ENCODE data around the gene ABCF1.
"Not testable (repeated sequence)": the region's sequence is repeated elsewhere in the genome, so short reads cannot be mapped to it uniquely, and the experiment has no call there.

Gene ABCF1

GRCh38 chr6:30572148-30572547 lies 906 bp downstream of the ABCF1 start:
- Mint-ChIP-seq H3K27ac (peak overlapping the region; percentile 99), H3K27me3 (ENCODE audit: low read depth) (no peaks in the 10 kb centered on the region), H3K4me3 (peak overlapping the region; percentile 99), H3K4me1 (ENCODE audit: low read depth) (peaks cover 56% of the 10 kb centered on the region), H3K9me3 (no peaks in the 10 kb centered on the region), H3K36me3 (ENCODE audit: low read depth) (peaks cover 22% of the 10 kb centered on the region)

GRCh38 chr6:30573113-30573512 lies 1.9 kb downstream of the ABCF1 start:
- Mint-ChIP-seq H3K27ac (peak overlapping the region; percentile 10), H3K4me1 (ENCODE audit: low read depth) (peaks cover 57% of the 10 kb centered on the region), H3K9me3 (no peaks in the 10 kb centered on the region), H3K36me3 (ENCODE audit: low read depth) (peaks cover 32% of the 10 kb centered on the region), H3K4me3 (peak overlapping the region; percentile 53), H3K27me3 (ENCODE audit: low read depth) (no peaks in the 10 kb centered on the region)

DNA sequence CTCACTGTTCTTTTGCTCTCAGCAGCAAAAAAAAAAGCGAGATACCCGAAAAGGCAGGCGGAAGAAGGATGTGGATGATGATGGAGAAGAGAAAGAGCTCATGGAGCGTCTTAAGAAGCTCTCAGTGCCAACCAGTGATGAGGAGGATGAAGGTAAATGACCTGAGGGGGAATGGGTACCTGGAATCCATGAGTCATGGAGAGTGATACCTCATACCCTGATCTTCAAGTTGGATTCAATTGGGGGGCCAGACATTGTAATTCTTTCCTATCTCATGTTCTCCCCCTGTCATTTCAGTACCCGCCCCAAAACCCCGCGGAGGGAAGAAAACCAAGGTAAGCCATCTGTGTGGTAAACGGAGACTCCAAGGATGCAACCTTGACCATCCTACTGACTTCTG lies 6.8 kb downstream of the ABCF1 start:
- no peaks in the 10 kb centered on the region for H3K9me3 Mint-ChIP-seq
- H3K4me1 Mint-ChIP-seq (ENCODE audit: low read depth), result peaks cover 25% of the 10 kb centered on the region
- no peak overlapping the region for H3K27ac Mint-ChIP-seq
- H3K4me3 Mint-ChIP-seq, result no peak overlapping the region
- peaks cover 54% of the 10 kb centered on the region for H3K36me3 Mint-ChIP-seq (ENCODE audit: low read depth)
- no peaks in the 10 kb centered on the region for H3K27me3 Mint-ChIP-seq (ENCODE audit: low read depth)

GRCh38 chr6:30583921-30584320 lies 12.7 kb downstream of the ABCF1 start:
- Mint-ChIP-seq H3K4me3 (no peak overlapping the region), H3K27me3 (ENCODE audit: low read depth) (no peaks in the 10 kb centered on the region), H3K27ac (no peak overlapping the region), H3K9me3 (no peaks in the 10 kb centered on the region), H3K36me3 (ENCODE audit: low read depth) (peaks cover 67% of the 10 kb centered on the region), H3K4me1 (ENCODE audit: low read depth) (no peaks in the 10 kb centered on the region)

GRCh38 chr6:30589754-30590358 lies 18.6 kb downstream of the ABCF1 start:
- Mint-ChIP-seq H3K9me3 (no peaks in the 10 kb centered on the region), H3K27ac (no peak overlapping the region), H3K4me1 (ENCODE audit: low read depth) (peaks cover 3% of the 10 kb centered on the region), H3K27me3 (ENCODE audit: low read depth) (no peaks in the 10 kb centered on the region), H3K36me3 (ENCODE audit: low read depth) (peaks cover 59% of the 10 kb centered on the region), H3K4me3 (no peak overlapping the region)

- peaks cover 55% of the 10 kb centered on the region for H3K36me3 Mint-ChIP-seq (ENCODE audit: low read depth)
These were observed 19.3 kb downstream of the ABCF1 start for GRCh38 chr6:30590509-30590908.

DNA sequence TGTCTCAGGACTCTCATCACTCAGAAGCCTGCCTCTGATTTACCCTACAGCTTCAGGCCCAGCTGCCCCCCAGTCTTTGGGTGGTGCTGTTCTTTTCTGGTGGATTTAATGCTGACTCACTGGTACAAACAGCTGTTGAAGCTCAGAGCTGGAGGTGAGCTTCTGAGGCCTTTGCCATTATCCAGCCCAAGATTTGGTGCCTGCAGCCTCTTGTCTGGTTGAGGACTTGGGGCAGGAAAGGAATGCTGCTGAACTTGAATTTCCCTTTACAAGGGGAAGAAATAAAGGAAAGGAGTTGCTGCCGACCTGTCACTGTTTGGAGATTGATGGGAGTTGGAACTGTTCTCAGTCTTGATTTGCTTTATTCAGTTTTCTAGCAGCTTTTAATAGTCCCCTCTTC lies 19.8 kb downstream of the ABCF1 start:
- Mint-ChIP-seq H3K27me3 (ENCODE audit: low read depth) (no peaks in the 10 kb centered on the region), H3K4me3 (no peak overlapping the region), H3K9me3 (no peaks in the 10 kb centered on the region), H3K4me1 (ENCODE audit: low read depth) (peaks cover 3% of the 10 kb centered on the region), H3K36me3 (ENCODE audit: low read depth) (peaks cover 53% of the 10 kb centered on the region), H3K27ac (no peak overlapping the region)

More at GRCh38 chr6:30590509-30590908, 19.3 kb downstream of the ABCF1 start:
- Mint-ChIP-seq H3K9me3 (no peaks in the 10 kb centered on the region), H3K27me3 (ENCODE audit: low read depth) (no peaks in the 10 kb centered on the region), H3K27ac (no peak overlapping the region), H3K4me3 (no peak overlapping the region), H3K4me1 (ENCODE audit: low read depth) (peaks cover 3% of the 10 kb centered on the region)

DNA sequence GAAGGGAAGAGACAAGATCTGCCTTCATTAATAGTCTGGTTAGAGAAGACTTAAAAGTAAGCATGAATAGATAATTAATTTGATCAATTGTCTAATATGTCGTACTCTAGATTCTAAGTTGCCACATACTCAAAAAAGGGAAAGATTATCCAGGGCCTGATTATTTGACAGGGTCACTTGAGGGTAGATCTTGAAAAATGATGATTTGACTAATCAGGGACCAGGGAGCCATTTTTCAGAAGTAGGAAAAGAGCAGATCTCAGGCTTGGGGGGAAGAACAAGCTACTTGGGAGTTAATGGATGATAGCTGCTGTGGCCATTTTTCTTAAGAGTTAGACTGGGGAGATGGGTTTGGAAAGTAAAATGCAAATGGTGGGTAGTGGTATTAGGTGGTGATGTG lies 21.0 kb downstream of the ABCF1 start:
- H3K27ac Mint-ChIP-seq, result no peak overlapping the region
- H3K9me3 Mint-ChIP-seq, result no peaks in the 10 kb centered on the region
- H3K4me3 Mint-ChIP-seq, result no peak overlapping the region
- H3K4me1 Mint-ChIP-seq (ENCODE audit: low read depth), result peaks cover 4% of the 10 kb centered on the region
- H3K36me3 Mint-ChIP-seq (ENCODE audit: low read depth), result peaks cover 47% of the 10 kb centered on the region
- no peaks in the 10 kb centered on the region for H3K27me3 Mint-ChIP-seq (ENCODE audit: low read depth)

GRCh38 chr6:30597315-30598144 lies 26.3 kb downstream of the ABCF1 start:
- H3K27me3 Mint-ChIP-seq (ENCODE audit: low read depth); H3K4me1 Mint-ChIP-seq (ENCODE audit: low read depth); H3K4me3 Mint-ChIP-seq; H3K9me3 Mint-ChIP-seq: not testable (repeated sequence)
- Mint-ChIP-seq H3K36me3 (ENCODE audit: low read depth) (peaks cover 31% of the 10 kb centered on the region), H3K27ac (peak overlapping the region; percentile 32)

GRCh38 chr6:30598912-30599624 lies 27.8 kb downstream of the ABCF1 start:
- H3K4me1 Mint-ChIP-seq (ENCODE audit: low read depth), result peaks cover 7% of the 10 kb centered on the region
- H3K27me3 Mint-ChIP-seq (ENCODE audit: low read depth), result no peaks in the 10 kb centered on the region
- H3K36me3 Mint-ChIP-seq (ENCODE audit: low read depth), result peaks cover 41% of the 10 kb centered on the region
- no peaks in the 10 kb centered on the region for H3K9me3 Mint-ChIP-seq
- no peak overlapping the region for H3K4me3 Mint-ChIP-seq
- no peak overlapping the region for H3K27ac Mint-ChIP-seq

DNA sequence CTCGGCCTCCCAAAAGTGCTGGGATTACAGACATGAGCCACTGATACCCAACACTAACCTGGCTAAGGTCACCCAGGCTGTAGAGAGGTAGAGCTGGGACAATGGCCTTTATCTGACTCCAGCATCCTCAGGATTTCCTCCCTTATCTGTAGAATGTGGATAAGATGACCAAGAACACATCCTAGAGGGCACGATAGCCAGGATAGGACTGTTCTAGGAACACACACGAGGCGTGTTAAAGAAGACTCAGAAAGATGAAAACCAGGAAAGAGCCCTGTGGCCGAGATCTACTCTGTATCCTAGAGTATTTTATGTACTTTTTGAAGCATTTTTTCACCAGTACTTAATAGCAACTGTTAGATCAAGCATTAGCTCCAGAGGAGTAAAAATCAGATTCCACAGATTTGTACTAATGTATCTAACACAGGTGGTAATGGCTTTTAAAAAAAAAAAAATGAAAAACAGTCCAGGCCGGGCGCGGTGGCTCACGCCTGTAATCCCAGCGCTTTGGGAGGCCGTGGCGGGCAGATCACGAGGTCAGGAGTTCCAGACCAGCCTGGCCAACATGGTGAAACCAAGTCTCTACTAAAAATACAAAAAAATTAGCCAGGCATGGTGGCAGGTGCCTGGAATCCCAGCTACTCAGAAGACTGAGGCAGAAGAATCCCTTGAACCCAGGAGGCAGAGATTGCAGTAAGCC lies 28.5 kb downstream of the ABCF1 start:
- Mint-ChIP-seq H3K36me3 (ENCODE audit: low read depth) (peaks cover 45% of the 10 kb centered on the region), H3K4me3 (no peak overlapping the region), H3K4me1 (ENCODE audit: low read depth) (peaks cover 7% of the 10 kb centered on the region), H3K9me3 (no peaks in the 10 kb centered on the region), H3K27me3 (ENCODE audit: low read depth) (no peaks in the 10 kb centered on the region), H3K27ac (no peak overlapping the region)

DNA sequence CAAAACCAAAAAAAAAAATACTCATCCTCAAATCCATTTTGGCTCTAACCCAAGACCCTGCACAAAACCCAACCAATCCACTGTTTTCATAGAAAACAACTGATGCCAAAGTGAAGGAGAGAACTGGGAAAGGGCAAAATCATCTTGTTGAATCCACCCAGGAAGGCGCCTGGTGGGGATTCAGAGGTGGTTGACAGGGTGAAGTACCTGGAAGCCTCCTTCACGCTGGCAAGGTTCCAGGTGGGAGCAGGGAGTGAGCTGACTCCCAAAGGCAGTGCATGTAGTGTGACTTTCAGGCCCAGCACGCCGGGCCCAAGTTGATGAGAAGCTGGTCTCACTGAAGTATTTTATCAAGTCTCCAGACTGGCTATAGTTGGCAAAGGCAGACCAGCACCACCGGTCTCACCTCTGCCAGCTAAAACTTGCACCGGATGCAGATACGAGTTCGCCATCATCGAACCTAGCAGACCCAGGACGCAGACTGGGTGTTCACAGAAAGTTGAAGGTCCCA lies 29.3 kb downstream of the ABCF1 start:
- Mint-ChIP-seq H3K4me1 (ENCODE audit: low read depth) (peaks cover 8% of the 10 kb centered on the region), H3K4me3 (no peak overlapping the region), H3K27me3 (ENCODE audit: low read depth) (no peaks in the 10 kb centered on the region), H3K27ac (no peak overlapping the region), H3K36me3 (ENCODE audit: low read depth) (peaks cover 46% of the 10 kb centered on the region), H3K9me3 (no peaks in the 10 kb centered on the region)

- H3K4me3 Mint-ChIP-seq, result no peak overlapping the region
- H3K36me3 Mint-ChIP-seq (ENCODE audit: low read depth), result peaks cover 54% of the 10 kb centered on the region
- H3K27me3 Mint-ChIP-seq (ENCODE audit: low read depth), result no peaks in the 10 kb centered on the region
- H3K27ac Mint-ChIP-seq, result no peak overlapping the region
- H3K9me3 Mint-ChIP-seq, result no peaks in the 10 kb centered on the region
- H3K4me1 Mint-ChIP-seq (ENCODE audit: low read depth), result peaks cover 12% of the 10 kb centered on the region
These were observed 30.2 kb downstream of the ABCF1 start for GRCh38 chr6:30601436-30601814.

Data from T-helper 1 cell treated with Interleukin-12 subunit alpha and Interleukin-12 subunit beta and Interleukin-4 antibody, amounts not matched to agents 30 μg/mL and 1 μg/mL, for 36 hours (primary cell).